ENCODE measurements around the gene NATD1. TPM values are rescaled to one million over a fixed set of nuclear protein-coding genes. Genes with fewer than 3 reads are reported as not detected.

Gene NATD1
- total and polyA plus RNA-seq, 10 of the 15 experiments (the other 5 are each of a cell fraction or from before 2014, with no cell fraction given) = 0.02 to 0.33 (median 0.15) TPM

- DNase-seq (ENCODE audit: low read depth, low spot score) = no peak
- no peaks in the 10 kb centered on the region for H3K9me3 ChIP-seq (replicated peaks; ENCODE audit: control insufficient read depth, insufficient read depth, low read length)
- H3K79me2 ChIP-seq (ENCODE audit: control insufficient read depth, insufficient read depth, low read length) = no peaks in the 10 kb centered on the region
- ChIA-PET CTCF (interaction anchor here (0.7 to 1.8 kb wide), 4 partner anchors 25 to 112 kb away, joined by 3 to 5 read pairs (median 4); no protein-coding TSS in a partner anchor), POLR2A (no interaction called here), RAD21 (ENCODE audit: unreplicated experiment) (no interaction called here), SMC1A (ENCODE audit: uncharacterized antibody, unreplicated experiment) (no interaction called here)
- BruUV-seq (replicated peaks) = no TSS peak
- no peaks in the 10 kb centered on the region for H3K27me3 ChIP-seq (replicated peaks in 1 of 2; ENCODE audit: control insufficient read depth in 2 of 2, insufficient read depth in 2 of 2, low read length in 1 of 2)
- no peaks in the 10 kb centered on the region for H3K4me1 ChIP-seq (ENCODE audit: control insufficient read depth, insufficient read depth, low read length)
- in situ Hi-C loops (cut with MboI) = no loop called here
- no peak for ATAC-seq
- H3K36me3 ChIP-seq (ENCODE audit: control insufficient read depth in 2 of 2, insufficient read depth in 2 of 2, low read length in 1 of 2) = no peaks in the 10 kb centered on the region
- H3K4me3 ChIP-seq = no peak overlapping the region
- intact Hi-C loops (cut with micrococcal nuclease; ENCODE audit: unreplicated experiment) = no loop called here
- no peaks in the 10 kb centered on the region for H4K20me1 ChIP-seq (ENCODE audit: control insufficient read depth, insufficient read depth)
- no peak overlapping the region for H3K4me2 ChIP-seq (ENCODE audit: control insufficient read depth, insufficient read depth)
- H2AFZ ChIP-seq (ENCODE audit: control insufficient read depth, low read depth, low read length) = no peak overlapping the region
- 54% methylated on average over 25 of the region's 25 CpGs for WGBS (ENCODE audit: insufficient coverage, insufficient replicate concordance, low lambda C conversion rate, missing lambda C conversion rate)
- no peak for FAIRE-seq
- no peak for TF ChIP-seq ZZZ3 (IDR thresholded peaks at IDR 0.05; ENCODE audit: control insufficient read depth, insufficient read length, low read depth)
- TF ChIP-seq SRF (IDR thresholded peaks at IDR 0.05; ENCODE audit: low read depth in 2 of 2, low read length in 2 of 2) = no peak
- TF ChIP-seq RAD21 (IDR thresholded peaks at IDR 0.05; ENCODE audit: insufficient read depth, low read depth, low read length) = no peak
- no peak for TF ChIP-seq TARDBP (IDR thresholded peaks at IDR 0.05; ENCODE audit: borderline replicate concordance)
- no peak for TF ChIP-seq ZNF24 (IDR thresholded peaks at IDR 0.05)
- no peak for TF ChIP-seq SMARCA5 (IDR thresholded peaks at IDR 0.05)
- no peak for TF ChIP-seq ZBTB11 (CRISPR knock-in tag; IDR thresholded peaks at IDR 0.05)
- TF ChIP-seq ZBED1 (IDR thresholded peaks at IDR 0.05; ENCODE audit: borderline replicate concordance) = no peak
- TF ChIP-seq TCF12 (IDR thresholded peaks at IDR 0.05; ENCODE audit: low read depth, low read length) = no peak
- TF ChIP-seq ATF3 (IDR thresholded peaks at IDR 0.05; ENCODE audit: borderline replicate concordance, extremely low read depth, low read depth, low read length) = no peak
- TF ChIP-seq NR2C1 (IDR thresholded peaks at IDR 0.05) = no peak
- H3K9ac ChIP-seq (ENCODE audit: control insufficient read depth, insufficient read depth, low read length) = no peak overlapping the region
- H3K27ac ChIP-seq (ENCODE audit: control insufficient read depth, insufficient read depth) = no peak overlapping the region
These were observed 12.7 kb downstream of the NATD1 start for GRCh38 chr17:21240369-21241055.
